A673 (cell line): ENCODE data around the gene SPRING1.

Experiments
- CTCF ChIP-seq: fragments of 300-800, 200-600 bp; sonication (generic); conservative IDR thresholded peaks from 2 replicates; pipeline ENCODE4 v1.5.1; 2017; ENCODE audit warnings: low read depth, mild to moderate bottlenecking, antibody characterized with exemption, low read length, moderate library complexity, mixed read lengths
- EZH2 ChIP-seq: fragments of 200-600 bp; sonication (generic); IDR thresholded peaks from 2 replicates; pipeline ENCODE4 v1.6.1; 2017; ENCODE audit warnings: borderline replicate concordance, low read depth, mild to moderate bottlenecking, mixed read lengths, antibody characterized with exemption, low read length; ENCODE audit not compliant: poor library complexity, severe bottlenecking

- TF ChIP-seq CTCF (no peak), EZH2 (no peak)
Observed at GRCh38 chr12:116759783-116760621, 22.1 kb upstream of the SPRING1 start.
